AG04449 (cell line): ENCODE measurements around the gene KRT80.

Experiments
- CTCF ChIA-PET: fragments of 350-600 bp; formaldehyde crosslinking; extraction: SDS; loops from one replicate; lab custom pipeline; 2021; ENCODE audit warnings: antibody characterized with exemption; lab: Yijun Ruan, JAX
- POLR2A ChIA-PET: fragments of 400-600, 350-600 bp; formaldehyde crosslinking; extraction: SDS; loops from one replicate; lab custom pipeline; 2020; ENCODE audit warnings: antibody characterized with exemption, inconsistent platforms; lab: Yijun Ruan, JAX
- DNase-seq: peaks from one replicate; pipeline ENCODE4 v3.0.0-alpha.2; 2010; ENCODE audit warnings: low read depth, low spot score
- H3K4me3 ChIP-seq: 2 replicates; pipeline ENCODE4 v1.5.1; 2011; ENCODE audit warnings: low read depth, mild to moderate bottlenecking, control low read depth, low read length
- TF ChIP-seq, protein P1 (sequence below): IDR thresholded peaks from one replicate; pipeline ENCODE4 v1.5.1; 2011; ENCODE audit warnings: mild to moderate bottlenecking, moderate library complexity, low read length, control low read depth, inconsistent platforms; ENCODE audit not compliant: insufficient read depth; ENCODE audit errors: missing control alignments

Gene KRT80

DNA sequence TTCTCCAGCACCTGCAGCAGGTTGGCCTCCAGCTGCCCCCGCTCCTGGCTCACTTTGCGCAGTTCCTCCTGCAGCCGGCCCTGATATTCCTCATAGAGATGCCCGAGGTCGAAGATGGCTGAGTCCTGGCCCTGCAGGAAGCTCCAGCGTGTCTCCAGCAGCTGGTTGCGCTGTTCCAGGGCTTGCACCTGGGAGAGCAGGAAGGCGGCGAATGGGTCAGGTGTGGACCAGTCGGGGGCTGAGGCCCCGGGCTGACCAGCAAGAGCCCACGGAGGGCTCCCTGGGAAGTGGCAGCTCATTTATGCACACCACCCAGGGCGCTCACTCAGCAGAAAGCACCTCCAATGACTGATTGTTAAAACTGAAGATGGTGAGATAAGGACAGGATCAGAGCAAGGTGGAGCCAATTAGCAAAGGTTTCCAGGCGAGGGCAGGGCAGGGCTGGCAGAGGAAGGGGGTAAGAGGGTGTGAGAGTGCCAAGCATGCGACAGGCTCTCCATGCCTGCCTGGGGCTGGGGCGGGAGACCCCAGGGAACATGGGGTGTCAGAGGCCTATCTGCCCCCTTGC is 6.3 kb downstream of the KRT80 start:
- DNase-seq = no peak
- CTCF ChIA-PET = interaction anchor here (1.0 to 4.6 kb wide), 16 partner anchors 8 to 142 kb away, joined by 3 to 29 read pairs (median 4); partner anchors contain the start of gene KRT86
- no peak overlapping the region for H3K4me3 ChIP-seq
- TF ChIP-seq, protein P1, sequence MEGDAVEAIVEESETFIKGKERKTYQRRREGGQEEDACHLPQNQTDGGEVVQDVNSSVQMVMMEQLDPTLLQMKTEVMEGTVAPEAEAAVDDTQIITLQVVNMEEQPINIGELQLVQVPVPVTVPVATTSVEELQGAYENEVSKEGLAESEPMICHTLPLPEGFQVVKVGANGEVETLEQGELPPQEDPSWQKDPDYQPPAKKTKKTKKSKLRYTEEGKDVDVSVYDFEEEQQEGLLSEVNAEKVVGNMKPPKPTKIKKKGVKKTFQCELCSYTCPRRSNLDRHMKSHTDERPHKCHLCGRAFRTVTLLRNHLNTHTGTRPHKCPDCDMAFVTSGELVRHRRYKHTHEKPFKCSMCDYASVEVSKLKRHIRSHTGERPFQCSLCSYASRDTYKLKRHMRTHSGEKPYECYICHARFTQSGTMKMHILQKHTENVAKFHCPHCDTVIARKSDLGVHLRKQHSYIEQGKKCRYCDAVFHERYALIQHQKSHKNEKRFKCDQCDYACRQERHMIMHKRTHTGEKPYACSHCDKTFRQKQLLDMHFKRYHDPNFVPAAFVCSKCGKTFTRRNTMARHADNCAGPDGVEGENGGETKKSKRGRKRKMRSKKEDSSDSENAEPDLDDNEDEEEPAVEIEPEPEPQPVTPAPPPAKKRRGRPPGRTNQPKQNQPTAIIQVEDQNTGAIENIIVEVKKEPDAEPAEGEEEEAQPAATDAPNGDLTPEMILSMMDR = no peak
- POLR2A ChIA-PET = interaction anchor here (0.6 to 1.2 kb wide), 3 partner anchors 8 to 38 kb away, joined by 3 to 8 read pairs (median 5); no protein-coding TSS in a partner anchor

DNA sequence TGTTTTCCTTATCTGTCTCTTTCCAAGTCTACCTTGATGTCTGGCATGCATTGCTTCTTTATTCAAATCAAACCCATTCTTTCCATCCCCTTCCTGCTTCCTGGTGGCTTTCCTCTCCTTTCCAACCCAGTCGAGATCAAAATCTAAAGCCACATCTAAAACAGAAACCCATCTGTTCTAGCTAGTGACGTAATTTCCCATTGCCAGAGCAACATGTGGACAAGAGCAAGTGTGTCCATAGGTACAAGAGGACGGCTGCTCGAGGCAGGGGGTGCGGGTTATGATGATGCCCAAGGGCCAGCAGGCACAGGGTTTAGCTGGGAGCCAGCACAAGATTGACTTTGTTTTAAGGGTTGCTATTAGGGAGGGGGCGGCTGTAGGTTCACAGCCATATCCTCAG is 7.0 kb downstream of the KRT80 start:
- DNase-seq = no peak
- POLR2A ChIA-PET = no interaction called here
- TF ChIP-seq, protein P1 = no peak
- H3K4me3 ChIP-seq = no peak overlapping the region
- CTCF ChIA-PET = interaction anchor here (0.7 to 4.6 kb wide), 12 partner anchors 8 to 143 kb away, joined by 3 to 29 read pairs (median 4); no protein-coding TSS in a partner anchor

DNA sequence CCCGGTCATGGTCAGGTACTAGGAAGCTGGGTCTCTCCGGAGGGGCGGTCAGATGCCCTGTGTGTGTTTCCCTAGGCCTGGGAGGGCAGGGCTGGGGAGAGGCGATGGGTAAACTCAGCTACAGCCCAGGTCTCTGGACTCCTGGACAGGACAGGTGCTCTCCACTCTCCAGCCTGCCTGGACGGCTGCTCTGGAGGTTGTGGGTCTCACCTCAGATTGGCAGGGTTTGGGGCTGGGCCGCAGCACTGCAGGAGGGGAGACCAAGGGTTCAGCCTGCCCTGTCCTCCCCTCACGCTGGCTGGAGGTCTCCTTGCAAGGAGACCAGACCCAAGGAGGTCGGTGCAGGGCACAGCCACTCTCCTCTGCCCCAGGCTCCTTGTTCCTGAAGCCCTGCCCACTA is 7.8 kb downstream of the KRT80 start:
- TF ChIP-seq, protein P1 = no peak
- POLR2A ChIA-PET = no interaction called here
- DNase-seq = no peak
- H3K4me3 ChIP-seq = no peak overlapping the region
- CTCF ChIA-PET = interaction anchor here (0.8 to 4.6 kb wide), 8 partner anchors 7 to 95 kb away, joined by 3 to 29 read pairs (median 4); partner anchors contain the start of gene KRT80

DNA sequence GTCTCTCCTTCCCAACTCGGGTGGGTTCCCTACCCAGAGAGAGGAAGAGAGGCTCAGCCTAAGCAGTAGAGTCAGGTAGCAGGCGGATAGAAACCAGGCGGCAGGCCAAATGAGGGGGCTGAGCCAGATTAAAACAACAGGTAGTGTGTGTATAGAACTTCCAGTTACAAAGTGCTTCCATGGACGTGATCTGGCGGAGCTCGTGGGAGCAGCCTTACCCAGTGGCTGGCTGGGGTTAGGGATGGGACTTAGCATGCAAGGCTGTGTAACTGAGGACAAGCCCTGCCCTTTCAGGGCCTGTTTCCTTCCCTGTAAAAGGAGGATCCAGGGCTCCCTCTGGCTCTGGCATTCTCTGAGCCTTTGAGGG is 8.3 kb downstream of the KRT80 start:
- CTCF ChIA-PET = interaction anchor here (1.1 to 4.6 kb wide), 9 partner anchors 8 to 96 kb away, joined by 3 to 29 read pairs (median 4); partner anchors contain the start of gene KRT80
- POLR2A ChIA-PET = interaction anchor here (1.0 kb wide), 1 partner anchor 9 kb away, joined by 4 read pairs; the partner anchor contains the start of gene KRT80
- no peak overlapping the region for H3K4me3 ChIP-seq
- no peak for DNase-seq
- TF ChIP-seq, protein P1 = no peak

DNA sequence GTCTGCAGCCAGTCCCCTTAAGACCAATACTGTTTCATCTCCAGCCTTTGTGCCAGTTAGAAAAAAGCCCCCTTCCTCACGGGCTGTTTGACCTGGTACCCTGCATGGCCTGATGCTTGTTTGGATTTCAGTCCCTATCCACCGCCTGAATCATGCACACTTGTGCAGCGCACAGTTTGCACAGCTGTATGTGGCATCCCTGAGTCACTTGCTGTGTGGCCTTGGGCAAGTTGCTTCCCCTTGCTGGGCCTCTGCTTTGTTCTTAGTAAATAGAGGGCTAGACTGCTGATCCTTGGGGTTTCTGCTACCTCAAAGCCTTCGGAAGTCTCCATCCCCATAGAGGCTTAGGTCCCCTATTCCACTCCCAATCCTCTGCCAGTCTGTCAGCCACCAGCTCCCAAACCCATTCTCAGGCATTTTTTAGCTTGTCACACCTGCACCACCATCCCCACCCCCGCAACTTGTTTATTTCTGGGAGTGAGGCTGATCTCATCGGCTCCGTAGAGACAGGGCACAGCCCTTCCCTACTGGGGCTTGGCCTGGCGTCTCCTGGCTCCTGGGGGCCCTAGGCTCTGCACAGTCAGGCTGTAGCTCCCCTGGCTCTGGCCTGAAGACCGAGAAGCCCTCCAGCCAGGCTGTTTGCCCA is 8.8 kb downstream of the KRT80 start:
- DNase-seq = no peak
- POLR2A ChIA-PET = interaction anchor here (1.0 to 1.8 kb wide), 2 partner anchors 9 to 25 kb away, joined by 4 to 11 read pairs; partner anchors contain the start of gene KRT80

More for the DNA sequence above, 8.8 kb downstream of the KRT80 start:
- no peak overlapping the region for H3K4me3 ChIP-seq
- TF ChIP-seq, protein P1 = no peak
- CTCF ChIA-PET = interaction anchor here (1.1 to 4.6 kb wide), 10 partner anchors 8 to 697 kb away, joined by 3 to 29 read pairs (median 4); partner anchors contain the start of gene KRT80
